Panc1 (cell line): Measurements from ENCODE around the gene MVK. TPM values are rescaled to one million over a fixed set of nuclear protein-coding genes. Genes with fewer than 3 reads are reported as not detected.

Experiments
- ATAC-seq: fragments of 200-7000 bp; cut with Tn5 transposase; 2 replicates; pipeline ENCODE4 v1.9.1; 2020; ENCODE audit warnings: mild to moderate bottlenecking, moderate library complexity
- BruUV-seq: library from RNA; stranded (reverse); fragments of 400-500 nt; replicated peaks from 2 replicates; lab custom pipeline; 2021; lab: Mats Ljungman, UMichigan
- CTCF ChIA-PET: fragments of 300-600 bp; sonication (Branson Sonifier 250); formaldehyde crosslinking; loops from one replicate; lab custom pipeline; 2022; ENCODE audit warnings: antibody characterized with exemption; lab: Charles Lee
- POLR2A ChIA-PET: fragments of 300-600 bp; sonication (Branson Sonifier 250); formaldehyde crosslinking; loops from one replicate; lab custom pipeline; 2022; ENCODE audit warnings: antibody characterized with exemption; lab: Charles Lee
- DNase-seq: peaks from one replicate; pipeline ENCODE4 v3.0.0-alpha.2; 2010; ENCODE audit warnings: low read depth, low spot score
- H3K27ac ChIP-seq: 2 replicates; pipeline ENCODE4 v1.5.1; 2011; ENCODE audit warnings: mild to moderate bottlenecking, low read length, inconsistent platforms
- H3K27me3 ChIP-seq: fragments of 200-500 bp; sonication (Bioruptor generic); 2 replicates; pipeline ENCODE4 v1.6.0; 2014; ENCODE audit warnings: low read length, inconsistent platforms; ENCODE audit not compliant: control insufficient read depth, insufficient read depth
- H3K36me3 ChIP-seq: fragments of 200-500 bp; sonication (Bioruptor generic); 2 replicates; pipeline ENCODE4 v1.5.1; 2014; ENCODE audit warnings: inconsistent platforms, mild to moderate bottlenecking, low read length, moderate library complexity; ENCODE audit not compliant: control insufficient read depth, insufficient read depth
- H3K4me1 ChIP-seq: 2 replicates; pipeline ENCODE4 v1.5.1; 2011; ENCODE audit warnings: inconsistent platforms, mild to moderate bottlenecking, low read length, moderate library complexity; ENCODE audit not compliant: control insufficient read depth, insufficient read depth
- H3K4me3 ChIP-seq, 2 experiments: 2 replicates each; pipeline ENCODE4 v1.5.1; 2011 to 2012; ENCODE audit warnings: low read depth in 2 of 2, low read length in 2 of 2, mild to moderate bottlenecking in 2 of 2, inconsistent platforms in 1 of 2, moderate library complexity in 1 of 2
- H3K9me3 ChIP-seq: fragments of 200-500 bp; sonication (Bioruptor generic); 2 replicates; pipeline ENCODE4 v1.5.1; 2014; ENCODE audit warnings: low read depth, mild to moderate bottlenecking, inconsistent platforms, low read length, moderate library complexity; ENCODE audit not compliant: control insufficient read depth, insufficient read depth
- POLR2AphosphoS5 ChIP-seq: IDR thresholded peaks from 2 replicates; pipeline ENCODE4 v1.6.1; 2012; ENCODE audit warnings: mild to moderate bottlenecking, low read depth, low read length, moderate library complexity
- REST ChIP-seq, 2 experiments: IDR thresholded peaks; 2 replicates each; pipeline ENCODE4 v1.6.1; 2011 to 2012; ENCODE audit warnings: low read depth in 2 of 2, control low read depth in 1 of 2, low read length in 1 of 2, mild to moderate bottlenecking in 1 of 2, moderate library complexity in 1 of 2; ENCODE audit not compliant: insufficient read depth in 1 of 2
- SIN3A ChIP-seq: IDR thresholded peaks from 2 replicates; pipeline ENCODE4 v1.6.1; 2012; ENCODE audit warnings: low read depth, mild to moderate bottlenecking, low read length, moderate library complexity, borderline replicate concordance; ENCODE audit not compliant: insufficient read depth
- TCF7L2 ChIP-seq: IDR thresholded peaks from 2 replicates; pipeline ENCODE4 v1.6.1; 2011; ENCODE audit warnings: mild to moderate bottlenecking, low read depth, low read length, inconsistent platforms
- in situ Hi-C: cut with HindIII; loops from 2 replicates; pipeline ENCODE4 v1.10.0; 2016; ENCODE audit warnings: low sequenced_read_pairs, low pct_unique_long_range_greater_than_20kb
- intact Hi-C: fragments of 100-400 bp; cut with micrococcal nuclease; formaldehyde crosslinking; loops from one replicate; pipeline ENCODE4 v1.10.0; 2022; ENCODE audit not compliant: unreplicated experiment
- total RNA-seq: library from RNA; stranded (reverse); gene quantifications from one replicate; pipeline ENCODE4 v1.2.1, GENCODE V29; 2021; ENCODE audit not compliant: unreplicated experiment
- TF ChIP-seq, protein P1 (sequence below): fragments of 450-650 bp; IDR thresholded peaks from 2 replicates; pipeline ENCODE4 v1.5.1; 2017; ENCODE audit warnings: mild to moderate bottlenecking

The MVK gene
- total RNA-seq, 1 experiment from 2014 or later: 41.6 TPM

- in situ Hi-C loops (no loop called here), intact Hi-C loops (no loop called here)
- H3K9me3 ChIP-seq: no peaks in the 10 kb centered on the region
- ChIA-PET POLR2A (interaction anchor here (0.5 kb wide), 1 partner anchor 186 kb away, joined by 7 read pairs; no protein-coding TSS in a partner anchor), CTCF (interaction anchor here (0.6 kb wide), 1 partner anchor 9 kb away, joined by 3 read pairs; no protein-coding TSS in a partner anchor)
- H3K27ac ChIP-seq: no peak overlapping the region
- H3K36me3 ChIP-seq: no peaks in the 10 kb centered on the region
- TF ChIP-seq TCF7L2 (no peak), SIN3A (no peak), REST (IDR thresholded peaks at IDR 0.05; ENCODE audit: insufficient read depth in 1 of 2, low read depth in 2 of 2, low read length in 1 of 2) (no peak)
- TF ChIP-seq, protein P1, sequence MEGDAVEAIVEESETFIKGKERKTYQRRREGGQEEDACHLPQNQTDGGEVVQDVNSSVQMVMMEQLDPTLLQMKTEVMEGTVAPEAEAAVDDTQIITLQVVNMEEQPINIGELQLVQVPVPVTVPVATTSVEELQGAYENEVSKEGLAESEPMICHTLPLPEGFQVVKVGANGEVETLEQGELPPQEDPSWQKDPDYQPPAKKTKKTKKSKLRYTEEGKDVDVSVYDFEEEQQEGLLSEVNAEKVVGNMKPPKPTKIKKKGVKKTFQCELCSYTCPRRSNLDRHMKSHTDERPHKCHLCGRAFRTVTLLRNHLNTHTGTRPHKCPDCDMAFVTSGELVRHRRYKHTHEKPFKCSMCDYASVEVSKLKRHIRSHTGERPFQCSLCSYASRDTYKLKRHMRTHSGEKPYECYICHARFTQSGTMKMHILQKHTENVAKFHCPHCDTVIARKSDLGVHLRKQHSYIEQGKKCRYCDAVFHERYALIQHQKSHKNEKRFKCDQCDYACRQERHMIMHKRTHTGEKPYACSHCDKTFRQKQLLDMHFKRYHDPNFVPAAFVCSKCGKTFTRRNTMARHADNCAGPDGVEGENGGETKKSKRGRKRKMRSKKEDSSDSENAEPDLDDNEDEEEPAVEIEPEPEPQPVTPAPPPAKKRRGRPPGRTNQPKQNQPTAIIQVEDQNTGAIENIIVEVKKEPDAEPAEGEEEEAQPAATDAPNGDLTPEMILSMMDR: no peak
- no TSS peak for BruUV-seq
- H3K27me3 ChIP-seq: peaks cover 11% of the 10 kb centered on the region
- no peaks in the 10 kb centered on the region for H3K4me1 ChIP-seq
- H3K4me3 ChIP-seq: no peak overlapping the region
- no peak for ATAC-seq
- DNase-seq: no peak
Measured at GRCh38 chr12:109553906-109554500, 19.6 kb upstream of the MVK start.

DNA sequence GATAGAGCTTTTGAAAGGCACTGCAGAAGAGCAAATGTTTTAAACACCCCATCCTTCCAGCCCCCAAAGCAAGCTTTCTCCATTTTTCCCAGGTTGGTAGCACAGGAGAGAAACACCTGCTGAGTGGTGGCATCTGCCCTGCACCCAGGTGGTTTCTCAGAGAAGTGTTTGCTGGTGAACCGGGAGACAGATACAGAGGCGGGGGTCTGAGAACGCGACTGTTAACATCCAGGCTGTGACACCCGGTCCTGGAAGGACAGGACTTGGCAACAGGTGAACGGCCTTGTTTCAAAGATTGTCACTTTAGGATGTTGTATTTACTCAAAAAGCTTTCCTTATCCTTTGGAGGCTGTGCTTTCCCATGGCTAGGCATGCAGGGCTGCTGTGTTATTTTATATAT, 18.8 kb upstream of the MVK start:
- in situ Hi-C loops (no loop called here), intact Hi-C loops (no loop called here)
- POLR2A ChIA-PET: interaction anchor here (0.6 to 0.7 kb wide), 2 partner anchors 36 to 803 kb away, joined by 3 to 15 read pairs; no protein-coding TSS in a partner anchor
- Histone ChIP-seq H3K27ac (no peak overlapping the region), H3K9me3 (no peaks in the 10 kb centered on the region), H3K36me3 (no peaks in the 10 kb centered on the region), H3K4me3 (no peak overlapping the region), H3K4me1 (no peaks in the 10 kb centered on the region), H3K27me3 (peaks cover 4% of the 10 kb centered on the region; the same call in 1 of the 2 replicates)
- CTCF ChIA-PET: no interaction called here
- ATAC-seq (no peak), DNase-seq (no peak)
- TF ChIP-seq TCF7L2: no peak
- TF ChIP-seq, protein P1: no peak
- no peak for TF ChIP-seq REST (IDR thresholded peaks at IDR 0.05; ENCODE audit: insufficient read depth in 1 of 2, low read depth in 2 of 2, low read length in 1 of 2)
- TF ChIP-seq POLR2AphosphoS5: no peak
- TF ChIP-seq SIN3A: no peak
- BruUV-seq: no TSS peak
